Measurements from ENCODE around the gene CRB3. TPM values are rescaled to one million over a fixed set of nuclear protein-coding genes. Genes with fewer than 3 reads are reported as not detected.

CRB3 gene
- total RNA-seq, 1 experiment from 2014 or later = 29.9 TPM

DNA sequence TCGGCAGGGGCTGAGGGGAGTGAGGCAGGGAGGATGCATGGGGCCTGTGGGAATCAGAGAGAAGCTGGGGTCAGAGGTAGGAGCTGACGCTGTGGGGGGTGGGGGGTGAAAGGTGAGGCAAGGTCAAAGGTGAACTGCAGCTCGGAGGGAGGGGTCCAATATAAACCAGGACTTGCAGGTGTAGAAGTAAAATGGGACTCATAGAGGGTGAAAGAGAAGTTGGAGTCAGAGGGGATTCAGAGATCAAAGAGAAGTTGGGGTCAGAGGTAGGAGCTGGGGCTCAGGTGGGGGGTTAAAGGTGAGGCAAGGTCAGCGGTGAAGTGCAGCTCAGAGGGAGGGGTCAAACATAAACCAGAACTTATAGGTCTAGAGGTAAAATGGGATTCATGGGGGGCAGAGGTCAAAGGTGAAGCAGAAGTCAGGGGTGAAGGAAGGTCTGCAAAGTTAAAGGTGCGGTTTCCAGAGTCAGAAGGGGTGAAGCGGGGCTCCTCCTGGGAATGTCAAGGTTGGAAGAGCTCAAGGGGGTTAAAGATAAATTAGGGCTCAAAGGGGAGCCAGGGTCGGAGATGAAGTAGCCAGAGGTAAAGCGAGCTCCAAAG, 30.5 kb downstream of the CRB3 start (continued):
- TF ChIP-seq ZNF232 (CRISPR knock-in tag; IDR thresholded peaks at IDR 0.05) = no peak
- TF ChIP-seq, protein P1, sequence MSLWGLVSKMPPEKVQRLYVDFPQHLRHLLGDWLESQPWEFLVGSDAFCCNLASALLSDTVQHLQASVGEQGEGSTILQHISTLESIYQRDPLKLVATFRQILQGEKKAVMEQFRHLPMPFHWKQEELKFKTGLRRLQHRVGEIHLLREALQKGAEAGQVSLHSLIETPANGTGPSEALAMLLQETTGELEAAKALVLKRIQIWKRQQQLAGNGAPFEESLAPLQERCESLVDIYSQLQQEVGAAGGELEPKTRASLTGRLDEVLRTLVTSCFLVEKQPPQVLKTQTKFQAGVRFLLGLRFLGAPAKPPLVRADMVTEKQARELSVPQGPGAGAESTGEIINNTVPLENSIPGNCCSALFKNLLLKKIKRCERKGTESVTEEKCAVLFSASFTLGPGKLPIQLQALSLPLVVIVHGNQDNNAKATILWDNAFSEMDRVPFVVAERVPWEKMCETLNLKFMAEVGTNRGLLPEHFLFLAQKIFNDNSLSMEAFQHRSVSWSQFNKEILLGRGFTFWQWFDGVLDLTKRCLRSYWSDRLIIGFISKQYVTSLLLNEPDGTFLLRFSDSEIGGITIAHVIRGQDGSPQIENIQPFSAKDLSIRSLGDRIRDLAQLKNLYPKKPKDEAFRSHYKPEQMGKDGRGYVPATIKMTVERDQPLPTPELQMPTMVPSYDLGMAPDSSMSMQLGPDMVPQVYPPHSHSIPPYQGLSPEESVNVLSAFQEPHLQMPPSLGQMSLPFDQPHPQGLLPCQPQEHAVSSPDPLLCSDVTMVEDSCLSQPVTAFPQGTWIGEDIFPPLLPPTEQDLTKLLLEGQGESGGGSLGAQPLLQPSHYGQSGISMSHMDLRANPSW (CRISPR knock-in tag; conservative IDR thresholded peaks at IDR 0.05; ENCODE audit: low read depth) = no peak
- TF ChIP-seq NR3C1 (CRISPR knock-in tag; conservative IDR thresholded peaks at IDR 0.05; ENCODE audit: low read depth) = no peak
- TF ChIP-seq NR2C2 (CRISPR knock-in tag; IDR thresholded peaks at IDR 0.05) = no peak

DNA sequence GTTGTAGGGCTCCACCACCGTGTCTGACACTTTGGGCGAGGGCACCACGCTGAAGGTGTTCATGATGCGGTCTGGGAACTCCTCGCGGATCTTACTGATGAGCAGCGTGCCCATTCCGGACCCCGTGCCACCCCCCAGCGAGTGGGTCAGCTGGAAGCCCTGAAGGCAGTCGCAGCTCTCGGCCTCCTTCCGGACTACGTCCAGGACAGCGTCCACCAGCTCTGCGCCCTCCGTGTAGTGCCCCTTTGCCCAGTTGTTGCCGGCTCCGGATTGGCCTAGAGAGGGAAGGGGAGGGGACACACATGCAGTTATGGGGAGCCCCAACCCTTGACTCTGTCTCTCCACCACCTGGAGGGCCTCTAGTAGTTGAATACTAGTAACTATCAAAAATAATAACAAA, 31.9 kb downstream of the CRB3 start:
- Mint-ChIP-seq H3K27me3 (ENCODE audit: low read depth) (peaks cover 11% of the 10 kb centered on the region), H3K27ac (no peak overlapping the region), H3K9me3 (peaks cover 11% of the 10 kb centered on the region), H3K36me3 (no peaks in the 10 kb centered on the region), H3K4me1 (no peaks in the 10 kb centered on the region), H3K4me3 (no peak overlapping the region)
- no peak for DNase-seq (ENCODE audit: low spot score)
- POLR2A ChIA-PET = no interaction called here
- ATAC-seq = no peak
- CTCF ChIA-PET = no interaction called here
- TF ChIP-seq, protein P2, sequence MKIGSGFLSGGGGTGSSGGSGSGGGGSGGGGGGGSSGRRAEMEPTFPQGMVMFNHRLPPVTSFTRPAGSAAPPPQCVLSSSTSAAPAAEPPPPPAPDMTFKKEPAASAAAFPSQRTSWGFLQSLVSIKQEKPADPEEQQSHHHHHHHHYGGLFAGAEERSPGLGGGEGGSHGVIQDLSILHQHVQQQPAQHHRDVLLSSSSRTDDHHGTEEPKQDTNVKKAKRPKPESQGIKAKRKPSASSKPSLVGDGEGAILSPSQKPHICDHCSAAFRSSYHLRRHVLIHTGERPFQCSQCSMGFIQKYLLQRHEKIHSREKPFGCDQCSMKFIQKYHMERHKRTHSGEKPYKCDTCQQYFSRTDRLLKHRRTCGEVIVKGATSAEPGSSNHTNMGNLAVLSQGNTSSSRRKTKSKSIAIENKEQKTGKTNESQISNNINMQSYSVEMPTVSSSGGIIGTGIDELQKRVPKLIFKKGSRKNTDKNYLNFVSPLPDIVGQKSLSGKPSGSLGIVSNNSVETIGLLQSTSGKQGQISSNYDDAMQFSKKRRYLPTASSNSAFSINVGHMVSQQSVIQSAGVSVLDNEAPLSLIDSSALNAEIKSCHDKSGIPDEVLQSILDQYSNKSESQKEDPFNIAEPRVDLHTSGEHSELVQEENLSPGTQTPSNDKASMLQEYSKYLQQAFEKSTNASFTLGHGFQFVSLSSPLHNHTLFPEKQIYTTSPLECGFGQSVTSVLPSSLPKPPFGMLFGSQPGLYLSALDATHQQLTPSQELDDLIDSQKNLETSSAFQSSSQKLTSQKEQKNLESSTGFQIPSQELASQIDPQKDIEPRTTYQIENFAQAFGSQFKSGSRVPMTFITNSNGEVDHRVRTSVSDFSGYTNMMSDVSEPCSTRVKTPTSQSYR (CRISPR knock-in tag; IDR thresholded peaks at IDR 0.05) = no peak
- TF ChIP-seq, protein P3, sequence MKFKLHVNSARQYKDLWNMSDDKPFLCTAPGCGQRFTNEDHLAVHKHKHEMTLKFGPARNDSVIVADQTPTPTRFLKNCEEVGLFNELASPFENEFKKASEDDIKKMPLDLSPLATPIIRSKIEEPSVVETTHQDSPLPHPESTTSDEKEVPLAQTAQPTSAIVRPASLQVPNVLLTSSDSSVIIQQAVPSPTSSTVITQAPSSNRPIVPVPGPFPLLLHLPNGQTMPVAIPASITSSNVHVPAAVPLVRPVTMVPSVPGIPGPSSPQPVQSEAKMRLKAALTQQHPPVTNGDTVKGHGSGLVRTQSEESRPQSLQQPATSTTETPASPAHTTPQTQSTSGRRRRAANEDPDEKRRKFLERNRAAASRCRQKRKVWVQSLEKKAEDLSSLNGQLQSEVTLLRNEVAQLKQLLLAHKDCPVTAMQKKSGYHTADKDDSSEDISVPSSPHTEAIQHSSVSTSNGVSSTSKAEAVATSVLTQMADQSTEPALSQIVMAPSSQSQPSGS (CRISPR knock-in tag; IDR thresholded peaks at IDR 0.05; ENCODE audit: borderline replicate concordance, low read depth) = no peak
- TF ChIP-seq, protein P1 (CRISPR knock-in tag; conservative IDR thresholded peaks at IDR 0.05; ENCODE audit: low read depth) = no peak
- TF ChIP-seq EMX1 (CRISPR knock-in tag; IDR thresholded peaks at IDR 0.05) (no peak), ZBTB21 (CRISPR knock-in tag; IDR thresholded peaks at IDR 0.05; ENCODE audit: borderline replicate concordance) (no peak), GTF2I (CRISPR knock-in tag; conservative IDR thresholded peaks at IDR 0.05) (no peak), MYBL2 (CRISPR knock-in tag; IDR thresholded peaks at IDR 0.05) (no peak)
- TF ChIP-seq, protein P4, sequence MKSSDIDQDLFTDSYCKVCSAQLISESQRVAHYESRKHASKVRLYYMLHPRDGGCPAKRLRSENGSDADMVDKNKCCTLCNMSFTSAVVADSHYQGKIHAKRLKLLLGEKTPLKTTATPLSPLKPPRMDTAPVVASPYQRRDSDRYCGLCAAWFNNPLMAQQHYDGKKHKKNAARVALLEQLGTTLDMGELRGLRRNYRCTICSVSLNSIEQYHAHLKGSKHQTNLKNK (CRISPR knock-in tag; IDR thresholded peaks at IDR 0.05) = no peak
- TF ChIP-seq, protein P5, sequence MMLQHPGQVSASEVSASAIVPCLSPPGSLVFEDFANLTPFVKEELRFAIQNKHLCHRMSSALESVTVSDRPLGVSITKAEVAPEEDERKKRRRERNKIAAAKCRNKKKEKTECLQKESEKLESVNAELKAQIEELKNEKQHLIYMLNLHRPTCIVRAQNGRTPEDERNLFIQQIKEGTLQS (CRISPR knock-in tag; conservative IDR thresholded peaks at IDR 0.05) = no peak
- TF ChIP-seq, protein P6, sequence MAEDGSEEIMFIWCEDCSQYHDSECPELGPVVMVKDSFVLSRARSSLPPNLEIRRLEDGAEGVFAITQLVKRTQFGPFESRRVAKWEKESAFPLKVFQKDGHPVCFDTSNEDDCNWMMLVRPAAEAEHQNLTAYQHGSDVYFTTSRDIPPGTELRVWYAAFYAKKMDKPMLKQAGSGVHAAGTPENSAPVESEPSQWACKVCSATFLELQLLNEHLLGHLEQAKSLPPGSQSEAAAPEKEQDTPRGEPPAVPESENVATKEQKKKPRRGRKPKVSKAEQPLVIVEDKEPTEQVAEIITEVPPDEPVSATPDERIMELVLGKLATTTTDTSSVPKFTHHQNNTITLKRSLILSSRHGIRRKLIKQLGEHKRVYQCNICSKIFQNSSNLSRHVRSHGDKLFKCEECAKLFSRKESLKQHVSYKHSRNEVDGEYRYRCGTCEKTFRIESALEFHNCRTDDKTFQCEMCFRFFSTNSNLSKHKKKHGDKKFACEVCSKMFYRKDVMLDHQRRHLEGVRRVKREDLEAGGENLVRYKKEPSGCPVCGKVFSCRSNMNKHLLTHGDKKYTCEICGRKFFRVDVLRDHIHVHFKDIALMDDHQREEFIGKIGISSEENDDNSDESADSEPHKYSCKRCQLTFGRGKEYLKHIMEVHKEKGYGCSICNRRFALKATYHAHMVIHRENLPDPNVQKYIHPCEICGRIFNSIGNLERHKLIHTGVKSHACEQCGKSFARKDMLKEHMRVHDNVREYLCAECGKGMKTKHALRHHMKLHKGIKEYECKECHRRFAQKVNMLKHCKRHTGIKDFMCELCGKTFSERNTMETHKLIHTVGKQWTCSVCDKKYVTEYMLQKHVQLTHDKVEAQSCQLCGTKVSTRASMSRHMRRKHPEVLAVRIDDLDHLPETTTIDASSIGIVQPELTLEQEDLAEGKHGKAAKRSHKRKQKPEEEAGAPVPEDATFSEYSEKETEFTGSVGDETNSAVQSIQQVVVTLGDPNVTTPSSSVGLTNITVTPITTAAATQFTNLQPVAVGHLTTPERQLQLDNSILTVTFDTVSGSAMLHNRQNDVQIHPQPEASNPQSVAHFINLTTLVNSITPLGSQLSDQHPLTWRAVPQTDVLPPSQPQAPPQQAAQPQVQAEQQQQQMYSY (CRISPR knock-in tag; IDR thresholded peaks at IDR 0.05) = no peak
- TF ChIP-seq, protein P7, sequence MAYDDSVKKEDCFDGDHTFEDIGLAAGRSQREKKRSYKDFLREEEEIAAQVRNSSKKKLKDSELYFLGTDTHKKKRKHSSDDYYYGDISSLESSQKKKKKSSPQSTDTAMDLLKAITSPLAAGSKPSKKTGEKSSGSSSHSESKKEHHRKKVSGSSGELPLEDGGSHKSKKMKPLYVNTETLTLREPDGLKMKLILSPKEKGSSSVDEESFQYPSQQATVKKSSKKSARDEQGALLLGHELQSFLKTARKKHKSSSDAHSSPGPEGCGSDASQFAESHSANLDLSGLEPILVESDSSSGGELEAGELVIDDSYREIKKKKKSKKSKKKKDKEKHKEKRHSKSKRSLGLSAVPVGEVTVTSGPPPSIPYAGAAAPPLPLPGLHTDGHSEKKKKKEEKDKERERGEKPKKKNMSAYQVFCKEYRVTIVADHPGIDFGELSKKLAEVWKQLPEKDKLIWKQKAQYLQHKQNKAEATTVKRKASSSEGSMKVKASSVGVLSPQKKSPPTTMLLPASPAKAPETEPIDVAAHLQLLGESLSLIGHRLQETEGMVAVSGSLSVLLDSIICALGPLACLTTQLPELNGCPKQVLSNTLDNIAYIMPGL (CRISPR knock-in tag; IDR thresholded peaks at IDR 0.05) = no peak
- TF ChIP-seq, protein P8, sequence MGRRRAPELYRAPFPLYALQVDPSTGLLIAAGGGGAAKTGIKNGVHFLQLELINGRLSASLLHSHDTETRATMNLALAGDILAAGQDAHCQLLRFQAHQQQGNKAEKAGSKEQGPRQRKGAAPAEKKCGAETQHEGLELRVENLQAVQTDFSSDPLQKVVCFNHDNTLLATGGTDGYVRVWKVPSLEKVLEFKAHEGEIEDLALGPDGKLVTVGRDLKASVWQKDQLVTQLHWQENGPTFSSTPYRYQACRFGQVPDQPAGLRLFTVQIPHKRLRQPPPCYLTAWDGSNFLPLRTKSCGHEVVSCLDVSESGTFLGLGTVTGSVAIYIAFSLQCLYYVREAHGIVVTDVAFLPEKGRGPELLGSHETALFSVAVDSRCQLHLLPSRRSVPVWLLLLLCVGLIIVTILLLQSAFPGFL (CRISPR knock-in tag; IDR thresholded peaks at IDR 0.05; ENCODE audit: borderline replicate concordance) = no peak
